HG03139 (cell line): ENCODE measurements around the gene GABRB1.

Experiments
- ATAC-seq: cut with Tn5 transposase; IDR thresholded peaks from one replicate; pipeline ENCODE4 v1.9.1; 2021; ENCODE audit not compliant: unreplicated experiment

GABRB1 gene

GRCh38 chr4:47207555-47207954 lies 176.2 kb downstream of the GABRB1 start:
- ATAC-seq, result no peak

- ATAC-seq, result no peak
Observed at GRCh38 chr4:47209833-47210232, 178.5 kb downstream of the GABRB1 start.

GRCh38 chr4:47210828-47211227 lies 179.5 kb downstream of the GABRB1 start:
- ATAC-seq, result no peak

- no peak for ATAC-seq
Observed at GRCh38 chr4:47213106-47213505, 181.7 kb downstream of the GABRB1 start.

- no peak for ATAC-seq
Observed at GRCh38 chr4:47213539-47213938, 182.2 kb downstream of the GABRB1 start.

- ATAC-seq, result no peak
Observed at GRCh38 chr4:47213971-47214370, 182.6 kb downstream of the GABRB1 start.

GRCh38 chr4:47215759-47216158 lies 184.4 kb downstream of the GABRB1 start:
- no peak for ATAC-seq

GRCh38 chr4:47217291-47217690 lies 185.9 kb downstream of the GABRB1 start:
- no peak for ATAC-seq

GRCh38 chr4:47217884-47218283 lies 186.5 kb downstream of the GABRB1 start:
- no peak for ATAC-seq

- no peak for ATAC-seq
Observed at GRCh38 chr4:47218631-47219030, 187.3 kb downstream of the GABRB1 start.

GRCh38 chr4:47219586-47219985 lies 188.2 kb downstream of the GABRB1 start:
- no peak for ATAC-seq

- no peak for ATAC-seq
Observed at GRCh38 chr4:47221721-47222120, 190.4 kb downstream of the GABRB1 start.

GRCh38 chr4:47222276-47222675 lies 190.9 kb downstream of the GABRB1 start:
- no peak for ATAC-seq

- ATAC-seq, result no peak
Observed at GRCh38 chr4:47224361-47224760, 193.0 kb downstream of the GABRB1 start.

GRCh38 chr4:47235721-47236120 lies 204.4 kb downstream of the GABRB1 start:
- ATAC-seq, result no peak

GRCh38 chr4:47238667-47239066 lies 207.3 kb downstream of the GABRB1 start:
- no peak for ATAC-seq

- no peak for ATAC-seq
Observed at GRCh38 chr4:47239649-47240048, 208.3 kb downstream of the GABRB1 start.

- ATAC-seq, result no peak
Observed at GRCh38 chr4:47251348-47252135, 220.2 kb downstream of the GABRB1 start.

GRCh38 chr4:47263721-47264120 lies 232.4 kb downstream of the GABRB1 start:
- no peak for ATAC-seq

GRCh38 chr4:47270201-47270888 lies 239.0 kb downstream of the GABRB1 start:
- ATAC-seq, result no peak

- no peak for ATAC-seq
Observed at GRCh38 chr4:47271291-47271690, 239.9 kb downstream of the GABRB1 start.

GRCh38 chr4:47274901-47275300 lies 243.5 kb downstream of the GABRB1 start:
- ATAC-seq, result no peak
